ENCODE results near the gene GOT2. TPM values are rescaled to one million over a fixed set of nuclear protein-coding genes. Genes with fewer than 3 reads are reported as not detected.

Gene GOT2
- total RNA-seq, 2 donors from 2014 or later, result 106 to 128 TPM

DNA sequence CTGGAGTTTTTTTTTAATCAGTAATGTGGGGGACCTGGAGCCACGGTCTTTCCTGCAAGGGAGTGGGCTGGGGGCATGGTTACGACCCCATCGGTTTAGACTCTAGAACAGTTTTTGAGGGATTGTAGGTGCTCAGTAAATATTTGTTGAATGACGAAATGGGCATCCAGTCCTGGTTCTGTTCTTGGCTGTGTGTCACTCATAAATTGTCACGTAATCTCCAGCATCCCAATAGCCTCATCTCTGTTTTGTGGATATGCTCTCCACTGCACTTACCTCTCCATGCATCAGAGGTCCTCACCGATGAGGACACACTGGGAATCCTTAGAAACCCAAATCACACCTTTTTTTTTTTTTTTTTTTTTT lies 49.0 kb downstream of the GOT2 start:
- Mint-ChIP-seq H3K4me3 (peak overlapping the region; percentile 94), H3K36me3 (ENCODE audit: low read depth) (peaks cover 7% of the 10 kb centered on the region), H3K4me1 (peaks cover 11% of the 10 kb centered on the region), H3K27me3 (ENCODE audit: insufficient read depth) (peaks cover 20% of the 10 kb centered on the region), H3K9me3 (no peaks in the 10 kb centered on the region), H3K27ac (no peak overlapping the region)
- Histone ChIP-seq H3K9me3 (ENCODE audit: control insufficient read depth, low read length) (no peaks in the 10 kb centered on the region), H3K4me1 (ENCODE audit: control insufficient read depth, insufficient read depth, low read length) (no peaks in the 10 kb centered on the region), H3K27me3 (ENCODE audit: control insufficient read depth, insufficient read depth, low read length, poor library complexity, severe bottlenecking) (peaks cover 17% of the 10 kb centered on the region), H3K36me3 (ENCODE audit: control insufficient read depth, insufficient read depth, low read length) (peaks cover 2% of the 10 kb centered on the region), H3K9ac (ENCODE audit: extremely low read depth, low read length, poor library complexity, severe bottlenecking) (no peak overlapping the region), H3K4me3 (ENCODE audit: low read length) (peak overlapping the region; percentile 86), H3K27ac (ENCODE audit: low read depth, low read length) (no peak overlapping the region)
- TF ChIP-seq CTCF (conservative IDR thresholded peaks at IDR 0.05), result no peak
- DNase-seq, result no peak
- 84 to 100% methylated on average over 3 to 6 of the region's 6 CpGs for WGBS, 2 experiments (ENCODE audit: insufficient coverage in 1 of 2, insufficient read length in 1 of 2)

- peak within 1 kb of the TSS; percentile 94 for H3K9ac ChIP-seq (ENCODE audit: extremely low read depth, low read length, poor library complexity, severe bottlenecking)
- H3K27me3 ChIP-seq (ENCODE audit: control insufficient read depth, insufficient read depth, low read length, poor library complexity, severe bottlenecking), result peaks cover 12% of the 10 kb centered on the region
- no peak for TF ChIP-seq CTCF (conservative IDR thresholded peaks at IDR 0.05)
- peak within 1 kb of the TSS; percentile 86 for H3K4me3 ChIP-seq (ENCODE audit: low read length)
- Mint-ChIP-seq H3K27me3 (ENCODE audit: insufficient read depth) (peaks cover 15% of the 10 kb centered on the region), H3K9me3 (no peaks in the 10 kb centered on the region), H3K36me3 (ENCODE audit: low read depth) (peaks cover 12% of the 10 kb centered on the region), H3K27ac (peak within 1 kb of the TSS; percentile 96), H3K4me3 (peak within 1 kb of the TSS; percentile 94), H3K4me1 (peaks cover 11% of the 10 kb centered on the region)
- no peaks in the 10 kb centered on the region for H3K9me3 ChIP-seq (ENCODE audit: control insufficient read depth, low read length)
- H3K36me3 ChIP-seq (ENCODE audit: control insufficient read depth, insufficient read depth, low read length), result peaks cover 8% of the 10 kb centered on the region
- H3K27ac ChIP-seq (ENCODE audit: low read depth, low read length), result no peak within 1 kb of the TSS
- no peaks in the 10 kb centered on the region for H3K4me1 ChIP-seq (ENCODE audit: control insufficient read depth, insufficient read depth, low read length)
- DNase-seq, result peak; percentile 96
- WGBS, 2 experiments (ENCODE audit: insufficient coverage in 1 of 2, insufficient read length in 1 of 2), result 1 to 11% methylated on average over 19 to 41 of the region's 41 CpGs
Observed at GRCh38 chr16:58684354-58685083, 49.6 kb downstream of the GOT2 start, which contains the start of gene SLC38A7. SLC38A7 (minus strand) TSS chr16:58684770; CDS start chr16:58680126, 4,644 bp downstream.

GRCh38 chr16:58684001-58684353 lies 50.1 kb downstream of the GOT2 start:
- peak overlapping the region; percentile 94 for H3K4me3 Mint-ChIP-seq
- peaks cover 17% of the 10 kb centered on the region for H3K36me3 Mint-ChIP-seq (ENCODE audit: low read depth)
- 45 to 81% methylated on average over 2 to 3 of the region's 3 CpGs for WGBS, 2 experiments (ENCODE audit: insufficient coverage in 1 of 2, insufficient read length in 1 of 2)
- no peak for DNase-seq
- peak overlapping the region; percentile 94 for H3K9ac ChIP-seq (ENCODE audit: extremely low read depth, low read length, poor library complexity, severe bottlenecking)
- H3K27me3 Mint-ChIP-seq (ENCODE audit: insufficient read depth), result peaks cover 10% of the 10 kb centered on the region
- no peaks in the 10 kb centered on the region for H3K4me1 ChIP-seq (ENCODE audit: control insufficient read depth, insufficient read depth, low read length)
- H3K4me3 ChIP-seq (ENCODE audit: low read length), result peak overlapping the region; percentile 86
- H3K27ac ChIP-seq (ENCODE audit: low read depth, low read length), result no peak overlapping the region
- TF ChIP-seq CTCF (conservative IDR thresholded peaks at IDR 0.05), result no peak
- peaks cover 11% of the 10 kb centered on the region for H3K4me1 Mint-ChIP-seq
- H3K9me3 ChIP-seq (ENCODE audit: control insufficient read depth, low read length), result no peaks in the 10 kb centered on the region
- peaks cover 13% of the 10 kb centered on the region for H3K36me3 ChIP-seq (ENCODE audit: control insufficient read depth, insufficient read depth, low read length)
- peaks cover 8% of the 10 kb centered on the region for H3K27me3 ChIP-seq (ENCODE audit: control insufficient read depth, insufficient read depth, low read length, poor library complexity, severe bottlenecking)
- no peaks in the 10 kb centered on the region for H3K9me3 Mint-ChIP-seq
- peak overlapping the region; percentile 96 for H3K27ac Mint-ChIP-seq
